B cell (primary cell): ENCODE data around the gene ZSCAN21. TPM values are rescaled to one million over a fixed set of nuclear protein-coding genes. Genes with fewer than 3 reads are reported as not detected.

ENCODE experiments used
- ATAC-seq: fragments of 200-7000 bp; cut with Tn5 transposase; one replicate; pipeline ENCODE4 v1.10.0; 2021; ENCODE audit warnings: low read depth, mild to moderate bottlenecking, moderate number of reproducible peaks, moderate library complexity
- CTCF ChIA-PET: fragments of 350-600 bp; sonication (Branson Sonifier 250); formaldehyde crosslinking; loops from one replicate; lab custom pipeline; 2021; ENCODE audit warnings: antibody characterized with exemption, inconsistent platforms; lab: Charles Lee
- POLR2A ChIA-PET: fragments of 350-600 bp; sonication (Branson Sonifier 250); formaldehyde crosslinking; loops from one replicate; lab custom pipeline; 2021; ENCODE audit warnings: antibody characterized with exemption; lab: Charles Lee
- DNase-seq: peaks from one replicate; pipeline ENCODE4 v3.0.0; 2013
- H2AFZ ChIP-seq: 2 replicates; pipeline ENCODE4 v1.6.1; 2012; ENCODE audit warnings: mild to moderate bottlenecking, low read depth, low read length; ENCODE audit not compliant: insufficient read depth, poor library complexity, severe bottlenecking
- H3K27ac ChIP-seq, 2 donors: 1 replicate in 1 of 2; 2 replicates in 1 of 2; pipeline ENCODE4 v1.5.1; 2012 to 2013; ENCODE audit warnings: low read length in 2 of 2, mild to moderate bottlenecking in 2 of 2, moderate library complexity in 1 of 2
- H3K27me3 ChIP-seq, 4 experiments: fragments of 200-600 bp in 1 of 4; sonication (generic) in 1 of 4; replicated peaks in 1 of 4; 1 replicate in 2 of 4; 2 replicates in 2 of 4; pipeline versions ENCODE4 v1.6.1 to v1.7.0; 2013 to 2016; ENCODE audit warnings: low read length in 3 of 4, mild to moderate bottlenecking in 2 of 4, mixed read lengths in 1 of 4, moderate library complexity in 1 of 4; ENCODE audit not compliant: insufficient read depth in 4 of 4, control insufficient read depth in 3 of 4; ENCODE audit errors: control extremely low read depth in 1 of 4
- H3K36me3 ChIP-seq, 2 experiments: replicated peaks in 1 of 2; 1 replicate in 1 of 2; 2 replicates in 1 of 2; pipeline versions ENCODE4 v1.6.1 to v1.7.1; 2013; ENCODE audit warnings: low read length in 1 of 2; ENCODE audit not compliant: insufficient read depth in 2 of 2, control insufficient read depth in 1 of 2; ENCODE audit errors: control extremely low read depth in 1 of 2, extremely low read depth in 1 of 2
- H3K4me1 ChIP-seq, 2 donors: fragments of 200-600 bp in 1 of 2; sonication (generic) in 1 of 2; 1 replicate in 1 of 2; 2 replicates in 1 of 2; pipeline versions ENCODE4 v1.5.1 to v1.6.1; 2013 to 2017; ENCODE audit warnings: low read length in 2 of 2; ENCODE audit not compliant: control insufficient read depth in 2 of 2, insufficient read depth in 2 of 2
- H3K4me2 ChIP-seq: replicated peaks from 2 replicates; pipeline ENCODE3; 2012; ENCODE audit warnings: mild to moderate bottlenecking, low read depth, low read length; ENCODE audit not compliant: poor library complexity, severe bottlenecking
- H3K4me3 ChIP-seq, 5 experiments: fragments of 200-600 bp in 1 of 5; sonication (generic) in 1 of 5; 1 replicate in 3 of 5; 2 replicates in 2 of 5; pipeline versions ENCODE4 v1.5.1 to v1.7.0; 2011 to 2016; ENCODE audit warnings: low read length in 4 of 5, mild to moderate bottlenecking in 4 of 5, low read depth in 2 of 5, control low read depth in 1 of 5, moderate library complexity in 1 of 5; ENCODE audit not compliant: insufficient read depth in 1 of 5; ENCODE audit errors: control extremely low read depth in 1 of 5, extremely low read depth in 1 of 5
- H3K79me2 ChIP-seq: fragments of 200-600 bp; sonication (generic); one replicate; pipeline ENCODE4 v1.6.0; 2016; ENCODE audit warnings: low read length; ENCODE audit not compliant: control insufficient read depth, insufficient read depth
- H3K9ac ChIP-seq: fragments of 200-600 bp; sonication (generic); 2 replicates; pipeline ENCODE4 v1.6.1; 2017; ENCODE audit warnings: mild to moderate bottlenecking, low read length, moderate library complexity
- H3K9me3 ChIP-seq, 3 donors: one replicate each; pipeline versions ENCODE4 v1.6.1 to v1.7.1; 2013; ENCODE audit warnings: low read length in 2 of 3; ENCODE audit not compliant: control insufficient read depth in 2 of 3, insufficient read depth in 1 of 3; ENCODE audit errors: control extremely low read depth in 1 of 3
- H4K20me1 ChIP-seq: 2 replicates; pipeline ENCODE4 v1.6.0; 2012; ENCODE audit warnings: mild to moderate bottlenecking, low read length; ENCODE audit not compliant: insufficient read depth, control insufficient read depth, poor library complexity, severe bottlenecking
- H3K27ac Mint-ChIP-seq: one replicate; pipeline ENCODE4 v1.8.0; 2021; ENCODE audit warnings: mixed read lengths
- H3K27me3 Mint-ChIP-seq: one replicate; pipeline ENCODE4 v1.8.0; 2021; ENCODE audit warnings: mixed read lengths
- H3K4me1 Mint-ChIP-seq: one replicate; pipeline ENCODE4 v1.8.0; 2021; ENCODE audit warnings: mixed read lengths
- H3K4me3 Mint-ChIP-seq: one replicate; pipeline ENCODE4 v1.8.0; 2021; ENCODE audit warnings: mixed read lengths
- H3K9me3 Mint-ChIP-seq: one replicate; pipeline ENCODE4 v1.8.0; 2022; ENCODE audit warnings: mixed read lengths; ENCODE audit not compliant: insufficient read depth
- CTCF ChIP-seq: fragments of 200-600 bp; IDR thresholded peaks from one replicate; pipeline ENCODE4 v1.8.0; 2022; ENCODE audit warnings: antibody characterized with exemption, mild to moderate bottlenecking
- EZH2 ChIP-seq: IDR thresholded peaks from 2 replicates; pipeline ENCODE4 v1.6.1; 2012; ENCODE audit warnings: borderline replicate concordance, low read depth, mild to moderate bottlenecking, moderate library complexity, low read length; ENCODE audit not compliant: insufficient read depth, poor library complexity, severe bottlenecking
- WGBS: methylation state at CpG from one replicate; pipeline ENCODE4 v1.1.5; 2013; ENCODE audit warnings: missing lambda C conversion rate; ENCODE audit not compliant: insufficient coverage; 5-methylcytosine and 5-hydroxymethylcytosine counted together
- intact Hi-C: fragments of 100-400 bp; cut with micrococcal nuclease; formaldehyde crosslinking; loops from one replicate; pipeline ENCODE4 v1.10.0; 2022
- polyA plus RNA-seq: library from polyadenylated mRNA; depleted of rRNA; stranded (reverse); fragments of >200 nt; gene quantifications from 2 replicates; pipeline ENCODE4 v1.2.3, GENCODE V29; 2012
- total RNA-seq, 2 donors: library from RNA; stranded (reverse); fragments of 120-200 nt in 1 of 2; gene quantifications; 1 replicate in 1 of 2; 2 replicates in 1 of 2; pipeline versions ENCODE4 v1.2.3 to v1.2.4, GENCODE V29; 2013 to 2022

The ZSCAN21 gene
- total and polyA plus RNA-seq, 2 donors (not counting 1 experiment from before 2014, with no cell fraction given), result 6.7 to 13.2 TPM

- no peaks in the 10 kb centered on the region for H3K27me3 ChIP-seq
- peak overlapping the region; percentile 73 for H3K9ac ChIP-seq
- peaks cover 36% of the 10 kb centered on the region for H3K4me1 Mint-ChIP-seq
- H3K27me3 Mint-ChIP-seq, result no peaks in the 10 kb centered on the region
- no peaks in the 10 kb centered on the region for H3K9me3 ChIP-seq
- POLR2A ChIA-PET, result interaction anchor here (0.5 to 2.1 kb wide), 13 partner anchors 18 to 1168 kb away, joined by 3 to 19 read pairs (median 4); partner anchors contain the start of genes AP4M1, LAMTOR4, MBLAC1 and MCM7
- ATAC-seq, result no peak
- H3K4me3 Mint-ChIP-seq, result peak overlapping the region; percentile 86
- intact Hi-C loops, result loop anchor here (1.0 to 10.0 kb wide), 9 partner anchors 18 to 592 kb away; partner anchors contain the start of genes AP4M1, CNPY4, FBXO24 and GNB2
- no peaks in the 10 kb centered on the region for H3K9me3 Mint-ChIP-seq
- H4K20me1 ChIP-seq, result peaks cover 20% of the 10 kb centered on the region
- peaks cover 37% of the 10 kb centered on the region for H3K79me2 ChIP-seq
- H3K27ac ChIP-seq, result peak overlapping the region; percentile 31 to 91
- peaks cover 18 to 26% of the 10 kb centered on the region in 2 donors for H3K4me1 ChIP-seq
- H3K4me2 ChIP-seq, result peak overlapping the region; percentile 72
- no peak for DNase-seq
- no peak for TF ChIP-seq CTCF
- no peak for TF ChIP-seq EZH2
- 50% methylated on average over 1 of the region's 4 CpGs for whole genome bisulfite sequencing
- peak overlapping the region; percentile 91 for H3K27ac Mint-ChIP-seq
- H2AFZ ChIP-seq, result no peak overlapping the region
- peaks cover 1 to 11% of the 10 kb centered on the region in 2 experiments for H3K36me3 ChIP-seq
- H3K4me3 ChIP-seq, result peak overlapping the region in 1 of 5 experiments; percentile 70
- CTCF ChIA-PET, result interaction anchor here (0.7 to 2.0 kb wide), 11 partner anchors 17 to 346 kb away, joined by 3 to 19 read pairs (median 5); partner anchors contain the start of genes AP4M1, MBLAC1, MCM7 and ZCWPW1
Observed at GRCh38 chr7:100082978-100083377, 33.4 kb downstream of the ZSCAN21 start.

GRCh38 chr7:100085515-100085914, 35.9 kb downstream of the ZSCAN21 start:
- peaks cover 0 to under 1% of the 10 kb centered on the region in 2 experiments for H3K36me3 ChIP-seq
- H2AFZ ChIP-seq, result no peak overlapping the region
- H3K9me3 ChIP-seq, result no peaks in the 10 kb centered on the region
- H3K4me1 ChIP-seq, result peaks cover 30 to 39% of the 10 kb centered on the region in 2 donors
- no peaks in the 10 kb centered on the region for H3K27me3 Mint-ChIP-seq
- peaks cover 5% of the 10 kb centered on the region for H4K20me1 ChIP-seq
- no peak for ATAC-seq
- peaks cover 38% of the 10 kb centered on the region for H3K4me1 Mint-ChIP-seq
- H3K9ac ChIP-seq, result no peak overlapping the region
- 92% methylated on average over 2 of the region's 3 CpGs for WGBS
- H3K4me2 ChIP-seq, result no peak overlapping the region
- DNase-seq, result no peak
- no peak overlapping the region for H3K27ac Mint-ChIP-seq
- no peak overlapping the region for H3K4me3 ChIP-seq
- peaks cover 24% of the 10 kb centered on the region for H3K79me2 ChIP-seq
- intact Hi-C loops, result loop anchor here (10.0 kb wide), 3 partner anchors 529 to 589 kb away; partner anchors contain the start of genes GNB2, MOSPD3, ZKSCAN5 and ZNF394
- H3K9me3 Mint-ChIP-seq, result no peaks in the 10 kb centered on the region
- POLR2A ChIA-PET, result no interaction called here
- no peaks in the 10 kb centered on the region for H3K27me3 ChIP-seq
- CTCF ChIA-PET, result no interaction called here
- H3K4me3 Mint-ChIP-seq, result peak overlapping the region; percentile 34
- TF ChIP-seq CTCF (no peak), EZH2 (no peak)
- H3K27ac ChIP-seq, result no peak overlapping the region
